Esophagus squamous epithelium (tissue), 4 donors: ENCODE results near the gene RAB37.

Experiments used
- CTCF ChIP-seq, 6 experiments: fragments of 450-650 bp in 4 of 6; fragments of 200-600 bp in 2 of 6; sonication (generic) in 2 of 6; IDR thresholded peaks; one replicate each; pipeline ENCODE4 v1.5.1; 2016 to 2019; ENCODE audit warnings: antibody characterized with exemption in 6 of 6, mild to moderate bottlenecking in 4 of 6, moderate library complexity in 4 of 6
- POLR2A ChIP-seq, 4 donors: fragments of 450-650 bp; IDR thresholded peaks; one replicate each; pipeline ENCODE4 v1.6.1; 2017; ENCODE audit warnings: antibody characterized with exemption in 4 of 4, mild to moderate bottlenecking in 4 of 4, moderate library complexity in 3 of 4

GRCh38 chr17:74712301-74712700 is 24.8 kb upstream of the RAB37 start:
- TF ChIP-seq CTCF (IDR thresholded peaks at IDR 0.05) (no peak), POLR2A (IDR thresholded peaks at IDR 0.05) (no peak)
